Fibroblast of lung (primary cell): ENCODE data around the gene GUCY2C.
A peak's percentile ranks its signal among the peaks of the same experiment; 100 is the strongest.

ENCODE experiments used
- CTCF ChIP-seq, 2 donors: IDR thresholded peaks in 1 of 2; conservative IDR thresholded peaks in 1 of 2; 1 replicate in 1 of 2; 2 replicates in 1 of 2; pipeline ENCODE4 v1.5.1; 2011 to 2012; ENCODE audit warnings: low read length in 2 of 2, control low read depth in 1 of 2, inconsistent platforms in 1 of 2, low read depth in 1 of 2, mild to moderate bottlenecking in 1 of 2
- EZH2 ChIP-seq: IDR thresholded peaks from 2 replicates; pipeline ENCODE4 v1.5.1; 2012; ENCODE audit warnings: low read length, control low read depth, mild to moderate bottlenecking; ENCODE audit errors: missing control alignments

DNA sequence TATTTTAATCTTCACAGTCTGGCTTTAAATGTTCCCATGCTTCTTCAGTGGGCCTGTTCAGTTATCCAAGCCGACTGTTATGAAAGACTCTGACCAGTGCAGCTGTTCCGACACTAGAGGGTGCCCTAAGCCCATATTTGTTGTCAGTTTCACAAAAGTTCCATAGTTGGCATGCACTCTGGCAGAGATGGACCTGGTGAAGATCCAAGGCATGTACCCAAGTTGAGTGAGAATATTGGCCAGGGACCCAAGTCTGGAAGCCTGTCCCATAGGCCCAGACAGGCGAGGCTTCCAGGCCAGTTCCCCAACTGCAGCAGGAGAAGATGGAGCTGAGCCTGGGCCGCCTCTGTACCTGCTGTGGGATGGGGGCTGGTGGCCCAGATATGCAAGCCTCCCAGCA, 27.4 kb upstream of the GUCY2C start:
- TF ChIP-seq CTCF (conservative IDR thresholded peaks at IDR 0.05 in 1 of 2, IDR thresholded peaks at IDR 0.05 in 1 of 2; ENCODE audit: low read depth in 1 of 2, low read length in 2 of 2) = peak; percentile 72 to 74
- TF ChIP-seq EZH2 = no peak
